Sigmoid colon (tissue), 4 donors: ENCODE results near the gene PCDHGA1.
A peak's percentile ranks its signal among the peaks of the same experiment; 100 is the strongest.

Experiments
- CTCF ChIP-seq, 4 experiments: fragments of 450-650 bp in 3 of 4; fragments of 200-600 bp in 1 of 4; IDR thresholded peaks; one replicate each; pipeline ENCODE4 v1.5.1; 2016 to 2019; ENCODE audit warnings: antibody characterized with exemption in 4 of 4, mild to moderate bottlenecking in 3 of 4, moderate library complexity in 2 of 4
- POLR2AphosphoS5 ChIP-seq, 4 donors: sonication (generic); formaldehyde crosslinking; IDR thresholded peaks; one replicate each; pipeline ENCODE4 v1.6.1; 2017; ENCODE audit warnings: antibody characterized with exemption in 4 of 4

GRCh38 chr5:141338538-141339306, 8.4 kb downstream of the PCDHGA1 start, which contains the start of gene PCDHGA2:
- TF ChIP-seq CTCF (IDR thresholded peaks at IDR 0.05) (peak in 1 of 4 experiments; percentile 14), POLR2AphosphoS5 (IDR thresholded peaks at IDR 0.05) (no peak)
